ENCODE data around the gene FRMD4A.

GRCh38 chr10:14003517-14004184 lies 327.1 kb downstream of the FRMD4A start:
- TF ChIP-seq CTCF (conservative IDR thresholded peaks at IDR 0.05; ENCODE audit: low read length) (no peak), EZH2phosphoT487 (IDR thresholded peaks at IDR 0.05; ENCODE audit: borderline replicate concordance, low read depth, low read length) (no peak)
